GM08714 (cell line): ENCODE results near the gene CDH23.

Experiments used
- H3K4me3 ChIP-seq: fragments of 200-500 bp; sonication (Bioruptor generic); 2 replicates; pipeline ENCODE4 v1.5.1; 2014; ENCODE audit warnings: mild to moderate bottlenecking, low read length, inconsistent platforms
- ZNF274 ChIP-seq: IDR thresholded peaks from 2 replicates; pipeline ENCODE4 v1.6.1; 2012; ENCODE audit warnings: mild to moderate bottlenecking, low read depth, low read length

The CDH23 gene

GRCh38 chr10:71671994-71672946 lies 275.6 kb downstream of the CDH23 start:
- no peak overlapping the region for H3K4me3 ChIP-seq
- no peak for TF ChIP-seq ZNF274

DNA sequence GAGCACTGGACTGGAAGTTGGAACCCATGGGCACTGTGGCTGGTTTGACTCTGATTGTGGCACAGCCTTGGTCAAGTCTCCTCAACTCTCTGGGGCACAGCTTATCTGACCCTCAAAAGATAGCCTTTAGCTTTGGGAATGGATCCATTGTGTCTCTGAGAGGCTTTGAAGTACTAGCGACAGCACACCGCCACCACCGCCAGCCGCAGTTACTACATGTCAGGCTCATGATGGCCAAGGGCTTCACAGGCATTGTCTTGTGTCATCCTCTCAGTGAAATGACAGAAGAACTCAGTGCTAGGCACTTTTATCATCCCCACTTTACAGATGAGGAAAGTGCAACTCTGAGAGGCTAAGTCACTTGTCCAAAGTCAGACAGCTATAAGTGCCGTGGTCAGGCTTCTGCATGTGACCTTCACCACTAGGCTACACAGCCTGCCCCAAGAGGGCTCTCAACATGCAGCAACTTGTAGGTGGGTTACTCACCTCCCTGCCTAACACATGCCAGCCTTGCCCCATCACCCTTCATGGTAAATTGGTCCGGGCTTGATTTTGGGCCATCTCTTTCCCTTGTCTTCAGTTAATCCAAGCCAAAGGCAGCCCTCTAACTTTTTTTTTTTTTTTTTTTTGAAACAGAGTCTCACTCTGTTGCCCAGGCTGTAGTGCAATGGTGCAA lies 278.7 kb downstream of the CDH23 start:
- TF ChIP-seq ZNF274, result no peak

GRCh38 chr10:71677261-71677660 lies 280.5 kb downstream of the CDH23 start:
- no peak overlapping the region for H3K4me3 ChIP-seq
- no peak for TF ChIP-seq ZNF274

More for the DNA sequence above, 278.7 kb downstream of the CDH23 start:
- H3K4me3 ChIP-seq, result no peak overlapping the region

DNA sequence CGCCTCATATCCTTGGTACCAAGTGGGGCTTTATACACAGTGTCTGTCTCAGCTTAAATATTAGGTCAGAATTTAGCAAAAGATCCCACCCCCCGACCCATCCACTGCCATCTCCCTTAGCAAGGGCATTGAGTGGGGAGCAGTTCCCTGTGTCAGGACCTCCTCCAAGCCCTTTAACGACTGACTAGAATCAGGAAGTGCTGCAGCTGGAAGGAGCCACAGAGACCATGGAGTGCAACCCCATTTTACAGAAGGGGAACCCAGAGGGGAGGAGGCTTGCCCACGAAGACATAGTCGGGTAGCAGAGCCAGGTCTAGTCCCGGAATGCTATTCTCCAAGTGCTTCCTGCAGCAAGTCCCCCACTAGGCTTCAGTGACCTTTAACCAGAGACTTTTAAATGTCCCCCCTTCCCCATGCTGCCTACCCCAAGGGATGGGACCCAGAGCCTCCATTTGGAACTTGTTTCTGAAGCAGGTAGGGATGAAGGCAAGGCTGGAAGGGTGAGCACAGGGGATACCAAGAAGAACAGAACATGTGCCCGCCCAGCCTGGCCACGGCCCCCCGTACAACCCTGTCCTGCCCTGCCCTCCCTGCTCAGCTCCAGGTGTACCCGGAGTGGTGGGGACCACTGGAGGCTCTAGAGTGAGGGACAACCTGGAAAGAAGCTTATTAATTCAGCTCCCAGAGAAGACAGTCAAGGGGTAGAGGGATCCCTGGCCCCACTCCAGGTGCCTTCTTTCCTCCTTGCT lies 281.5 kb downstream of the CDH23 start:
- TF ChIP-seq ZNF274, result no peak
- H3K4me3 ChIP-seq, result no peak overlapping the region

- TF ChIP-seq ZNF274, result no peak
- H3K4me3 ChIP-seq, result no peak overlapping the region
Measured at GRCh38 chr10:71679425-71679824, 282.7 kb downstream of the CDH23 start.

DNA sequence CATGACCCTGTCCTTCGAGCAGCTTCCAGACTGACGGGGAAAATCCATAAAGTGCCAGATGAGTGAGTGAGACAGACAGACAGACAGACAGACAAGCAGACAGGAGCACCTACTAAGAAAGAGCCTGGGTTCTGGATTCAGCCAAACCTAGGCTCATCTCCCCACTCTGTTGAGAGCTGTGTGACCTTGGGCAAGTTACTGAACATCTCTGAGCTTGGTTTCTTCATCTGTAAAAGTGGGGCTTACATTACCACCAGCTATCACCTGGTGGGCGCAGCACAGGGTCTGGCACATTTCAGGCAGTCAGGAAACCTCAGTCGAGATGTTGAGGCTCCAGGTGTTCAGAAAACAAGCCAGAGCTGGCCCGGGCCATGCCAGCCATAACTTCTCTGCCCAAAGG lies 285.3 kb downstream of the CDH23 start:
- no peak overlapping the region for H3K4me3 ChIP-seq
- TF ChIP-seq ZNF274, result no peak

DNA sequence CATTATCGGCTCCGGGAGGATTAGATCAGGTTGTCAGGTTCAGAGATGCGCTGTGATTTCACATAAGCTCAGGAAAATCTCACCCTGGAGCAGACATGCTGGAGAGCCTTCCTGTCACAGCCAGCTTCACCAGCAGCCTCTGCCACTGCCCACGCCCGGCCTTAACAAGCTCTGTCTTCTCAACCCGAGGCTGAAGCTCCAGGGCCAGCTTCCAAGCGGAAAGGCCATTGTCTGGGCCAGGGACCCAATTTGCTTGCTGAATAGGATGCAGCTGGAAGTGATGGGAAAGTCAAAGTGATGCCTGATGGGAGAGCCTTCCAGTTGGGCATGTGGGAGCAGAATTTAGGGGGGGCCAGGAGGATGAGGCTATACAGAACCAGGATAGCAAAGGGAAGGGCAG lies 286.6 kb downstream of the CDH23 start:
- no peak for TF ChIP-seq ZNF274
- no peak overlapping the region for H3K4me3 ChIP-seq

- no peak for TF ChIP-seq ZNF274
- no peak overlapping the region for H3K4me3 ChIP-seq
Measured at GRCh38 chr10:71684356-71685173, 287.8 kb downstream of the CDH23 start.

GRCh38 chr10:71685554-71686232 lies 289.0 kb downstream of the CDH23 start:
- no peak overlapping the region for H3K4me3 ChIP-seq
- no peak for TF ChIP-seq ZNF274

- no peak for TF ChIP-seq ZNF274
- no peak overlapping the region for H3K4me3 ChIP-seq
Measured at GRCh38 chr10:71687077-71687476, 290.4 kb downstream of the CDH23 start.

DNA sequence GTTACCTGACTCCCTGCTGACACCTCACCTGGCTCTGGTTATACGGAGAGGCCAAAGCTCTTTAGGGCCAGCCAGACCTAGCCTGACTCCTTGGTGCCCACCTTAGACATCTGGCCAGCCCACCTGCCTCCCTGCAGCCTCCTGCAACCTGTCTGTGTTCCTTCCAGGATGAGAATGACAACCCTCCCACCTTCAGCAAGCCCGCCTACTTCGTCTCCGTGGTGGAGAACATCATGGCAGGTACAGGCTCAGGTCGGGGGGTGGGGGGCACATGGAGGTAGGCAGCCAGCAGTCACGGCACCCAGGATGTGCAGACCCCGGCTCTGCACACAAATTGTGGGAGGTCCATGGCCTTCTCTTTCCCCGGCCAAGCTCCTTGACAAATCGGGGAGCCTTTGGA lies 290.8 kb downstream of the CDH23 start:
- no peak overlapping the region for H3K4me3 ChIP-seq
- no peak for TF ChIP-seq ZNF274

DNA sequence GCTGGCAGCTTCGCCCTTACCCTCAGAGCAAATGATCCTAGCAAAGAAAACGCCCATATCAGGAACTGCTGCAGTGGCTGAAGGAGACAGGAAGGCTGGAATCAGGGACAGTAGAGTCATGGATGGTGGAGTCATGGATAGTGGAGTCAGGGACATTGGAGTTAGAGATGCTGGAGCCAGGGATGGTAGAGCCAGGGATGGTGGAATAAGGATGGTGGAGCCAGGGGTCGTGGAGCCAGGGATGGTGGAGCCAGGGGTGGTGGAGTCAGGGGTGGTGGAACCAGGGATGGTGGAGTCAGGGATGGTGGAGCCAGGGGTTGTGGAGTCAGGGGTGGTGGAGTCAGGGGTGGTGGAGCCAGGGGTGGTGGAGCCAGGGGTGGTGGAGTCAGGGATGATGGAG lies 291.5 kb downstream of the CDH23 start:
- no peak for TF ChIP-seq ZNF274
- no peak overlapping the region for H3K4me3 ChIP-seq

GRCh38 chr10:71690094-71690720 lies 293.5 kb downstream of the CDH23 start:
- H3K4me3 ChIP-seq, result no peak overlapping the region
- no peak for TF ChIP-seq ZNF274
